Measurements from ENCODE around the gene HIVEP1.
A peak's percentile ranks its signal among the peaks of the same experiment; 100 is the strongest.

The HIVEP1 gene

DNA sequence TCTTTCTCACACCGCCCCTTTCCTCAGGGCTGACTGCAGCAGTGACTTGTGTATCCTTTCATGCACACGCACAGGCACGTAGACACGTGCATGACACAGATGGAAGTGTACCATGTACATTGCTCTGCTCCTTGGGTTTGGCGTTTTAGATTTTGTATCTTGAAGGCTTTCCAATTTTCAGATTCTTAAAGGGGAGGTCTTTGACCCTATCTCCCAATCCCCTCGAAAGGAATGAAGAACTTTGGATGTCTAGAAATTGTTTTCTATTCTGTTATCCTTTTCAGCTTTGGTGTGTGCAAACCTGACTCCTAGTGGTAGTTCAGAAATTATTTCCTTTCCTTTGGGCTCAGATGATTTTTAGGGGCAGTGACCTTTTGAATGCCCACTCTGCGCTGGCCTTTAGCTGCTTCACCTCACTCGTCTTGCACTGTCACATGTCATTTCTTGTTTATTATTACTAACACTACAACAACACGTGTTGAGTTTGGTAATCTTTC is 63.0 kb downstream of the HIVEP1 start:
- DNase-seq (ENCODE audit: low read depth), result peak; percentile 21

DNA sequence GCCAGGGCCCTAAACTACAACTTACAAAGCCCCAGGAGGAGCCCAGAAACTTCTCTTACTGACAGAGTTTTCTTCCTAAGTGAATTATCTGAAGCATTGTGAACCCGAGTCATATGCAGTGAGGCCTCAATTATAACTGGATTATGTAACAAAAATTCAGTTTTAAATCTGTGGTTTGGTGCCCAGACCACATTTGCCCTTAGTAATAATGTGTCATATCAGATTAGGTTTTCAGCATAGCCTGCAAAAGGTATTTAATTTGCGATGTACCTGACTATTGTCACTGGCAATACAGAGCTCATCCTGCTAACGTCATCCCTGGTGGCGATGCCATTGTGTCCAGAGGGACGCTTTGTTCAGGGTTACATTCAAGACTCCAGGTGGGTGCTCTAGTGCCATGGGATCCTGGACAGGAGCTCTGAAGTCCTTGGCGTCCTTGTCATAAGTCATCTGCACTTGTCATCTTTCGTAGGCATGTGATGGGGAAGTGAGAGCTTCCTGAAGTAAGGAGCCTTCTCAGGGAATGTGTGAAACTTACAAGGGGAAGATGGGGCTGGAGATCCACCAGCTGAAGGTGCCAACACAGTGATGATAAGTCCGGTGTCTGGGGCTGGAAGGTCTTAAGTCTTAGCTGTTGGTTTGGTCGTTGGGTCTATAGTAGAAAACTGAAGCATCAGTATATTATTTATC is 65.1 kb downstream of the HIVEP1 start:
- TF ChIP-seq, protein P1, sequence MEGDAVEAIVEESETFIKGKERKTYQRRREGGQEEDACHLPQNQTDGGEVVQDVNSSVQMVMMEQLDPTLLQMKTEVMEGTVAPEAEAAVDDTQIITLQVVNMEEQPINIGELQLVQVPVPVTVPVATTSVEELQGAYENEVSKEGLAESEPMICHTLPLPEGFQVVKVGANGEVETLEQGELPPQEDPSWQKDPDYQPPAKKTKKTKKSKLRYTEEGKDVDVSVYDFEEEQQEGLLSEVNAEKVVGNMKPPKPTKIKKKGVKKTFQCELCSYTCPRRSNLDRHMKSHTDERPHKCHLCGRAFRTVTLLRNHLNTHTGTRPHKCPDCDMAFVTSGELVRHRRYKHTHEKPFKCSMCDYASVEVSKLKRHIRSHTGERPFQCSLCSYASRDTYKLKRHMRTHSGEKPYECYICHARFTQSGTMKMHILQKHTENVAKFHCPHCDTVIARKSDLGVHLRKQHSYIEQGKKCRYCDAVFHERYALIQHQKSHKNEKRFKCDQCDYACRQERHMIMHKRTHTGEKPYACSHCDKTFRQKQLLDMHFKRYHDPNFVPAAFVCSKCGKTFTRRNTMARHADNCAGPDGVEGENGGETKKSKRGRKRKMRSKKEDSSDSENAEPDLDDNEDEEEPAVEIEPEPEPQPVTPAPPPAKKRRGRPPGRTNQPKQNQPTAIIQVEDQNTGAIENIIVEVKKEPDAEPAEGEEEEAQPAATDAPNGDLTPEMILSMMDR (conservative IDR thresholded peaks at IDR 0.05; ENCODE audit: control insufficient read depth, insufficient read depth, low read depth, low read length), result no peak
- no peak for DNase-seq (ENCODE audit: low read depth)
- no peak overlapping the region for H3K4me3 ChIP-seq (ENCODE audit: control insufficient read depth, low read depth, low read length)

More for the DNA sequence above, 63.0 kb downstream of the HIVEP1 start:
- no peak overlapping the region for H3K4me3 ChIP-seq (ENCODE audit: control insufficient read depth, low read depth, low read length)
- TF ChIP-seq, protein P1 (conservative IDR thresholded peaks at IDR 0.05; ENCODE audit: control insufficient read depth, insufficient read depth, low read depth, low read length), result peak; percentile 42

DNA sequence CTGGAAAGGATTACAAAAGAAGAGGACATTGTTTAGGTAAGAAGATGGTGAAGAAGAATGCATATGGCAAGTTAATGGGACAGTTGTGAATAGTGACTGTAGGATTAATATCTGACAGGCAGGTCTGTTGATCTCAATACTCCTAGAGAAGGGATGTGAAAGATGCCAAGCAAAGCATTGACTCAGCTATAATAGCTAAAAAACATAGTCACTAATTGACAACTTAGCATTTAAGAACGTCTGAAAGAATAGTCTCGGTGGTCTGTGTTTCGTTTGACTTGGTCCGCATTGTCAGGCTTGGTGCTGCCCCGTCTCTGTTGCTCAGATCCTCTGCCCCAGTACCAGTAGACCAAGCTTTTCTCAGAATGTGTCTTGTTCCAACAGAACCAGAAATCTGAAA is 65.9 kb downstream of the HIVEP1 start:
- no peak for DNase-seq (ENCODE audit: low read depth)
- H3K4me3 ChIP-seq (ENCODE audit: control insufficient read depth, low read depth, low read length), result no peak overlapping the region
- TF ChIP-seq, protein P1 (conservative IDR thresholded peaks at IDR 0.05; ENCODE audit: control insufficient read depth, insufficient read depth, low read depth, low read length), result no peak

DNA sequence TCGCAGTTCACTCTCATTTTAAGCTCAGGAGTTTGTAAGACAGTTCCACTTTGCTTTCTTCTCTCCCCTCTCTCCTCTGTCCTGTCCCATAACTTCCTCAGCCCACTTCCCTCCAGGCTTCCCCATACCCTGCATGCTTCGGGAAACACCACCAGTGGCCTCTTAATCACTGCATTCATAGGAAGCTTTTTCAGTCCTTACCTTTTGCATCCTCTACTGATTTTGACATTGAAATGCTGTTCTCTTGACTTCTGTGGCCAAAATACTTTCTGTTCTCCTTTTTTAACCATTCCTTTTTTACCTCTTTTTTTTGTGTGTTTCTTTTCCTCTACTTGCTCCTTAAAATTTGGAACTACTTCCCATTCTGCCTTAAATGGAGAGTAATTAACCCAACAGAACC is 69.7 kb downstream of the HIVEP1 start:
- no peak for DNase-seq (ENCODE audit: low read depth)
- H3K4me3 ChIP-seq (ENCODE audit: control insufficient read depth, low read depth, low read length), result no peak overlapping the region
- TF ChIP-seq, protein P1 (conservative IDR thresholded peaks at IDR 0.05; ENCODE audit: control insufficient read depth, insufficient read depth, low read depth, low read length), result no peak

DNA sequence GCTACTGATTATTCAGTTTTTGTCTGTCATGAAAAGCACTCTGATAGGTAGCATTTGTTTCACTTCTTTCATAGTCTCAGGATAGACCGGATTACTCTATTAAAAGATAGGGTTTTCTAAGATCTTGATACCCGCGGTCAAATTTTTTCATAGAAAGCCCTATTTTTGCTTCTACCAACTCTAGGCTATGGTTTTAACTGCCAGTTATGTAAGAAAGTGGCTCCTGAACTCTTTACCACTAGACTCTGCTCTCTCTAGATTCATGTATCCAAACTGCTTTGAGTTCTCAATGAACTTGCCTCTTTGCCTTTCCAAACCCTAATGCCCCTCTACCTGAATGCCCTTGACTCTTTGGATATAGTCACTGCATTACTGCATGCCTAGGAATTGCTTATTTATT is 70.3 kb downstream of the HIVEP1 start:
- TF ChIP-seq, protein P1 (conservative IDR thresholded peaks at IDR 0.05; ENCODE audit: control insufficient read depth, insufficient read depth, low read depth, low read length), result no peak
- no peak for DNase-seq (ENCODE audit: low read depth)
- no peak overlapping the region for H3K4me3 ChIP-seq (ENCODE audit: control insufficient read depth, low read depth, low read length)

DNA sequence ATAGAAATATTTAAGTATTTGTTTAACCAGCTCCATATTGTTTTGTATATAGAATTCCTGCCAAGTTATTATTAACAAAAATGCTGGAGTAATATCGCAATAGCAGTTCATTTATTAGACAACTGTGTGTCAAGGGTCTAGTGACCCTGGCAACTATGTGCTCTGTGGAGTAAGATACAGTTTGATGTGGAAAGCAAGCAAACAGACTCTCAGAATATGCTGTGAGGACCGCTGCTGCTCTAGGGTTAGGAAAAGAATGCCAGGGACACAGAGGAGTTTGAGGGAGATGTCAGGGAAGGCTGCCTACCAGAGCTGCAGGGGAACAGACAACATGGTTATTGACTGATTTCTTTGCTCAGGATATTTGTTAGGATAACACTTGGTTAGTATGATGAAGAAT is 71.2 kb downstream of the HIVEP1 start:
- TF ChIP-seq, protein P1 (conservative IDR thresholded peaks at IDR 0.05; ENCODE audit: control insufficient read depth, insufficient read depth, low read depth, low read length), result no peak
- no peak for DNase-seq (ENCODE audit: low read depth)
- no peak overlapping the region for H3K4me3 ChIP-seq (ENCODE audit: control insufficient read depth, low read depth, low read length)

All from fibroblast of mammary gland (primary cell).